ENCODE results near the gene NIPA2. TPM values are rescaled to one million over a fixed set of nuclear protein-coding genes. Genes with fewer than 3 reads are reported as not detected.

The NIPA2 gene
- total and polyA plus RNA-seq, 2 of the 8 experiments (the other 6 are each of a cell fraction or from before 2014, with no cell fraction given) = 38.5 to 81.7 TPM

GRCh38 chr15:22794621-22795167 lies 43.8 kb upstream of the NIPA2 start (continued):
- TF ChIP-seq JUND (IDR thresholded peaks at IDR 0.05; ENCODE audit: low read length) (no peak), CHD7 (IDR thresholded peaks at IDR 0.05; ENCODE audit: insufficient replicate concordance, low read length) (no peak), CTCF (IDR thresholded peaks at IDR 0.05; ENCODE audit: control extremely low read depth in 1 of 3, insufficient read depth in 1 of 3, low read depth in 1 of 3, low read length in 3 of 3) (no peak), RFX5 (IDR thresholded peaks at IDR 0.05; ENCODE audit: borderline replicate concordance, low read depth, low read length) (no peak)

Measured in H1 (cell line).